ENCODE results near the gene CRYAB.

The CRYAB gene

DNA sequence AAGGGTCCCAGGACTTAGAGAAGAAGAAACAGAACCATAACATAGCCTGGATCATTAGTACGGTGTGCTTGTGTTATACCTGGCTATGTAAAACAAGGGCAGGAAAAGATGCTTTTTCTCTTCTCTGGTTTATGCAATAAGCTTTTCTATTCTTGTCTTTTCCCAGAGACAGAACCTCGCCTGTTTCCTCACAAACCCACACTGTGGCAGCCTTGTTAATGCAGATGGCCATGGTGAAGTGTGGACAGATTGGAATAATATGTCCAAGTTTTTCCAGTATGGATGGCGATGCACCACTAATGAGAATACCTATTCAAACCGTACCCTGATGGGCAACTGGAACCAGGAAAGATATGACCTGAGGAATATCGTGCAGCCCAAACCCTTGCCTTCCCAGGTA is 29.4 kb downstream of the CRYAB start:
- no peak overlapping the region for H3K4me3 ChIP-seq (ENCODE audit: low read length)
- no peaks in the 10 kb centered on the region for H3K9me3 ChIP-seq (ENCODE audit: control insufficient read depth, low read length)
- H3K9ac ChIP-seq (ENCODE audit: low read length), result no peak overlapping the region
- H3K36me3 ChIP-seq (ENCODE audit: control insufficient read depth, insufficient read depth, low read length), result no peaks in the 10 kb centered on the region
- peaks cover 11% of the 10 kb centered on the region for H3K4me1 ChIP-seq (ENCODE audit: control insufficient read depth, insufficient read depth, low read length)
- H3K27me3 ChIP-seq (ENCODE audit: control insufficient read depth, insufficient read depth, low read length), result no peaks in the 10 kb centered on the region

- Histone ChIP-seq H3K9ac (ENCODE audit: low read length) (peak overlapping the region; percentile 63), H3K27me3 (ENCODE audit: control insufficient read depth, insufficient read depth, low read length) (no peaks in the 10 kb centered on the region), H3K4me1 (ENCODE audit: control insufficient read depth, insufficient read depth, low read length) (peaks cover 11% of the 10 kb centered on the region), H3K9me3 (ENCODE audit: control insufficient read depth, low read length) (no peaks in the 10 kb centered on the region), H3K36me3 (ENCODE audit: control insufficient read depth, insufficient read depth, low read length) (no peaks in the 10 kb centered on the region), H3K4me3 (ENCODE audit: low read length) (peak overlapping the region; percentile 88)
Observed at GRCh38 chr11:111879637-111879960, 32.0 kb downstream of the CRYAB start.

- H3K27me3 ChIP-seq (ENCODE audit: control insufficient read depth, insufficient read depth, low read length), result no peaks in the 10 kb centered on the region
- no peaks in the 10 kb centered on the region for H3K36me3 ChIP-seq (ENCODE audit: control insufficient read depth, insufficient read depth, low read length)
- H3K9ac ChIP-seq (ENCODE audit: low read length), result peak within 1 kb of the TSS; percentile 63
- peaks cover 11% of the 10 kb centered on the region for H3K4me1 ChIP-seq (ENCODE audit: control insufficient read depth, insufficient read depth, low read length)
- H3K9me3 ChIP-seq (ENCODE audit: control insufficient read depth, low read length), result no peaks in the 10 kb centered on the region
- H3K4me3 ChIP-seq (ENCODE audit: low read length), result peak within 1 kb of the TSS; percentile 88
Observed at GRCh38 chr11:111878849-111879636, 32.5 kb downstream of the CRYAB start, which contains the start of the genes CFAP68 and FDXACB1. Gene CFAP68, plus strand, starts transcription at chr11:111879541. Its CDS starts 20 bp downstream, at chr11:111879561. Gene FDXACB1, minus strand, starts transcription at chr11:111879165. Its CDS starts 33 bp downstream, at chr11:111879132.

- H3K9me3 ChIP-seq (ENCODE audit: control insufficient read depth, low read length), result no peaks in the 10 kb centered on the region
- H3K9ac ChIP-seq (ENCODE audit: low read length), result peak overlapping the region; percentile 63
- H3K36me3 ChIP-seq (ENCODE audit: control insufficient read depth, insufficient read depth, low read length), result no peaks in the 10 kb centered on the region
Observed at GRCh38 chr11:111878385-111878848, 33.2 kb downstream of the CRYAB start.

GRCh38 chr11:111871693-111872161 is 39.8 kb downstream of the CRYAB start:
- H3K9ac ChIP-seq (ENCODE audit: low read length), result peak overlapping the region; percentile 77
- peak overlapping the region; percentile 92 for H3K4me3 ChIP-seq (ENCODE audit: low read length)
- no peaks in the 10 kb centered on the region for H3K9me3 ChIP-seq (ENCODE audit: control insufficient read depth, low read length)
- H3K36me3 ChIP-seq (ENCODE audit: control insufficient read depth, insufficient read depth, low read length), result no peaks in the 10 kb centered on the region
- no peaks in the 10 kb centered on the region for H3K27me3 ChIP-seq (ENCODE audit: control insufficient read depth, insufficient read depth, low read length)
- H3K4me1 ChIP-seq (ENCODE audit: control insufficient read depth, insufficient read depth, low read length), result peaks cover 4% of the 10 kb centered on the region

More at GRCh38 chr11:111878385-111878848, 33.2 kb downstream of the CRYAB start:
- Histone ChIP-seq H3K27me3 (ENCODE audit: control insufficient read depth, insufficient read depth, low read length) (no peaks in the 10 kb centered on the region), H3K4me3 (ENCODE audit: low read length) (peak overlapping the region; percentile 88), H3K4me1 (ENCODE audit: control insufficient read depth, insufficient read depth, low read length) (peaks cover 11% of the 10 kb centered on the region)

GRCh38 chr11:111870886-111871692 is 40.5 kb downstream of the CRYAB start, which contains the start of gene ALG9:
Gene ALG9, minus strand, starts transcription at chr11:111871581. Its CDS starts 99 bp downstream, at chr11:111871482.
- Histone ChIP-seq H3K4me3 (ENCODE audit: low read length) (peak within 1 kb of the TSS; percentile 92), H3K27me3 (ENCODE audit: control insufficient read depth, insufficient read depth, low read length) (no peaks in the 10 kb centered on the region)

GRCh38 chr11:111870522-111870885 is 41.1 kb downstream of the CRYAB start:
- Histone ChIP-seq H3K9me3 (ENCODE audit: control insufficient read depth, low read length) (no peaks in the 10 kb centered on the region), H3K4me3 (ENCODE audit: low read length) (peak overlapping the region; percentile 92), H3K9ac (ENCODE audit: low read length) (peak overlapping the region; percentile 77), H3K27me3 (ENCODE audit: control insufficient read depth, insufficient read depth, low read length) (no peaks in the 10 kb centered on the region), H3K4me1 (ENCODE audit: control insufficient read depth, insufficient read depth, low read length) (peaks cover 4% of the 10 kb centered on the region), H3K36me3 (ENCODE audit: control insufficient read depth, insufficient read depth, low read length) (no peaks in the 10 kb centered on the region)

More at GRCh38 chr11:111870886-111871692, 40.5 kb downstream of the CRYAB start, which contains the start of gene ALG9:
- Histone ChIP-seq H3K9me3 (ENCODE audit: control insufficient read depth, low read length) (no peaks in the 10 kb centered on the region), H3K9ac (ENCODE audit: low read length) (peak within 1 kb of the TSS; percentile 77), H3K4me1 (ENCODE audit: control insufficient read depth, insufficient read depth, low read length) (peaks cover 4% of the 10 kb centered on the region), H3K36me3 (ENCODE audit: control insufficient read depth, insufficient read depth, low read length) (no peaks in the 10 kb centered on the region)

DNA sequence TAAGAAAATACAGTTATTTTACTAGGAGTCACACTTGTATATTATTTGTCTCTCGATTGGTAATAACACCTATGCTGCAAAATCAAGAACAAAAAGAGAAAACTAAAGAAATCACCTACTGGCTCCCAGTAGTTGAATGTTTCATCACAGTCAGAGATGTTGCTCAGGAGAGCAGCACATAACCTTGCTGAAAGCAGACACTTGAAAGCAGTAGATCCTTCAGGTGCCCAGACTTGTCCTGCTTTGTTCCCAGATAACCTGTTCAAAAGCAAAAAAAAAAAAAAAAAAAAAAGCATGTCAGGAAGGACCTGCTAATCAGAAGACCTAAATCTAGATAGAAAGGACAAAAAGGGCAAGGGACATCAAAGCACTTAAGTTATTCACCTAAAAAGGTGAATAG is 41.5 kb downstream of the CRYAB start:
- H3K9me3 ChIP-seq (ENCODE audit: control insufficient read depth, low read length), result no peaks in the 10 kb centered on the region
- H3K9ac ChIP-seq (ENCODE audit: low read length), result no peak overlapping the region
- H3K27me3 ChIP-seq (ENCODE audit: control insufficient read depth, insufficient read depth, low read length), result no peaks in the 10 kb centered on the region
- H3K36me3 ChIP-seq (ENCODE audit: control insufficient read depth, insufficient read depth, low read length), result no peaks in the 10 kb centered on the region
- peaks cover 4% of the 10 kb centered on the region for H3K4me1 ChIP-seq (ENCODE audit: control insufficient read depth, insufficient read depth, low read length)
- no peak overlapping the region for H3K4me3 ChIP-seq (ENCODE audit: low read length)

DNA sequence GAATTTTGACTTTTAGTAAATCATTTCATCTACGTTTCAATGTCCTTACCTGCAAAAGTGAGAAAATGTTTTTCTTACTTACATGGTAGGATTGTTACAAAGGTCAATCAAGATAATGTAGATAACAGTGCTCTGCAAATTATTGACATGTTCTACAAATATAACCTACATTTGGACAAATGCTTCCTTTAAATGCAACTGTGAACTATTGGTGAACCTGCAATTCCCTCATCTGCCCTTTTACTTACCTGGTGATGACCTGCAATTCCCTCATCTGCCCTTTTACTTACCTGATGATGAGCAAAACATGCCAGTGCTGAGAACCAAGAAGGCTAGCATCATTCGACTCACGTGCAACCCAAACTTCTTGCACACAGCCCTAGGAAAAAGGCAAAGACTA is 51.3 kb downstream of the CRYAB start:
- H3K9ac ChIP-seq (ENCODE audit: low read length), result no peak overlapping the region
- H3K9me3 ChIP-seq (ENCODE audit: control insufficient read depth, low read length), result no peaks in the 10 kb centered on the region
- peaks cover 5% of the 10 kb centered on the region for H3K4me1 ChIP-seq (ENCODE audit: control insufficient read depth, insufficient read depth, low read length)
- H3K27me3 ChIP-seq (ENCODE audit: control insufficient read depth, insufficient read depth, low read length), result no peaks in the 10 kb centered on the region
- H3K4me3 ChIP-seq (ENCODE audit: low read length), result no peak overlapping the region
- no peaks in the 10 kb centered on the region for H3K36me3 ChIP-seq (ENCODE audit: control insufficient read depth, insufficient read depth, low read length)
